Measurements from ENCODE around the gene ONECUT2.

DNA sequence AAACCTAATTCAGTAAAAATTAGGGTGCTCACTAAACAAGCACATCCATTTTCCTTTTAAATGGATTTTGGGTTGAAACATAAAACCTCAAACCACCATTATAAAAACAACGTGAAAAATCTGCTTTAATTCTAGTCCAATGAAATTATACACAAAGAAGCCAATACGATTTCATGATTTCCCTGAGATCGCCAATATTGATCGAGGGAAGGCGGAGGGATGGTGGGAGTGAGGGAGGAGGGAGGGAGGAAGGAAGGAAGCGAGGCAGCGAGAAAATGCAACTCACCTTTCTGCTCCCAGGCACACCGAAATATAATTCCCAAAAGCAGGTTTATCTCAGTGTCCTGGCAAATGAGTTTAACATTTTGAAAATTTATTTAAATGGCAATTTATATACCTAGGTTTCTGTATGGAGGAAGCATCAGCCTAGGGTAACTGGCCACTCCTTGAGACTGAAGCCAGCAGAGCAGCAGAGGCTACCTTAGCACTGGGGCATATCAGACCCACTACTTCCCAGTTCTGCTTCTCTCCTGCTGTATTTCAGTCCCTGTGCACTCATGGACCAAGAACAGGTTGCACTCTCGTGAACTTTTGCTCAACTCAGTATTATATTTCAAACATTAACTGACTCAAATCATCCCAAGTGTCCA, 2.3 kb upstream of the ONECUT2 start:
- TF ChIP-seq POLR2AphosphoS5 (IDR thresholded peaks at IDR 0.05; ENCODE audit: borderline replicate concordance, low read depth, low read length): no peak
- TF ChIP-seq EZH2 (IDR thresholded peaks at IDR 0.05): no peak
- TF ChIP-seq FOXP2 (optimal IDR thresholded peaks at IDR 0.05; ENCODE audit: control extremely low read depth, extremely low read length, insufficient read depth): no peak

All from SK-N-MC (cell line).